Measurements from ENCODE around the gene ATXN1.

Gene ATXN1

GRCh38 chr6:16505711-16506357, 255.4 kb downstream of the ATXN1 start:
- TF ChIP-seq NFRKB (IDR thresholded peaks at IDR 0.05) (no peak), HDGF (IDR thresholded peaks at IDR 0.05; ENCODE audit: borderline replicate concordance) (no peak), TARDBP (IDR thresholded peaks at IDR 0.05) (no peak), CTBP1 (IDR thresholded peaks at IDR 0.05; ENCODE audit: borderline replicate concordance) (no peak), SP1 (IDR thresholded peaks at IDR 0.05) (no peak), FOXA1 (IDR thresholded peaks at IDR 0.05) (no peak), PKNOX1 (IDR thresholded peaks at IDR 0.05) (no peak), LEF1 (IDR thresholded peaks at IDR 0.05; ENCODE audit: borderline replicate concordance) (no peak), FOXK2 (IDR thresholded peaks at IDR 0.05) (no peak), ELF4 (IDR thresholded peaks at IDR 0.05) (no peak), ARNT (IDR thresholded peaks at IDR 0.05) (no peak), BHLHE40 (IDR thresholded peaks at IDR 0.05; ENCODE audit: borderline replicate concordance) (no peak), L3MBTL2 (conservative IDR thresholded peaks at IDR 0.05) (no peak), FOXM1 (IDR thresholded peaks at IDR 0.05; ENCODE audit: borderline replicate concordance) (no peak), ZNF384 (IDR thresholded peaks at IDR 0.05) (no peak), SUZ12 (IDR thresholded peaks at IDR 0.05) (no peak)
- ChIA-PET POLR2A (no interaction called here), CTCF (no interaction called here)
- no peak for DNase-seq (ENCODE audit: extremely low spot score)

- DNase-seq (ENCODE audit: extremely low spot score) = no peak
- CTCF ChIA-PET = interaction anchor here (1.1 to 1.7 kb wide), 2 partner anchors 10 to 460 kb away, joined by 4 to 9 read pairs; no protein-coding TSS in a partner anchor
- POLR2A ChIA-PET = no interaction called here
- TF ChIP-seq FOXK2 (IDR thresholded peaks at IDR 0.05) (no peak), L3MBTL2 (conservative IDR thresholded peaks at IDR 0.05) (no peak), ZNF384 (IDR thresholded peaks at IDR 0.05) (no peak), HDGF (IDR thresholded peaks at IDR 0.05; ENCODE audit: borderline replicate concordance) (no peak), NFRKB (IDR thresholded peaks at IDR 0.05) (no peak), SP1 (IDR thresholded peaks at IDR 0.05) (no peak), BHLHE40 (IDR thresholded peaks at IDR 0.05; ENCODE audit: borderline replicate concordance) (no peak), PKNOX1 (IDR thresholded peaks at IDR 0.05) (no peak), ELF4 (IDR thresholded peaks at IDR 0.05) (no peak), FOXM1 (IDR thresholded peaks at IDR 0.05; ENCODE audit: borderline replicate concordance) (no peak), FOXA1 (IDR thresholded peaks at IDR 0.05) (no peak), TARDBP (IDR thresholded peaks at IDR 0.05) (no peak), LEF1 (IDR thresholded peaks at IDR 0.05; ENCODE audit: borderline replicate concordance) (no peak), CTBP1 (IDR thresholded peaks at IDR 0.05; ENCODE audit: borderline replicate concordance) (no peak), ARNT (IDR thresholded peaks at IDR 0.05) (no peak), SUZ12 (IDR thresholded peaks at IDR 0.05) (no peak)
Measured at GRCh38 chr6:16504609-16505008, 256.7 kb downstream of the ATXN1 start.

GRCh38 chr6:16503970-16504415, 257.3 kb downstream of the ATXN1 start:
- no peak for TF ChIP-seq FOXK2 (IDR thresholded peaks at IDR 0.05)
- no peak for TF ChIP-seq CTBP1 (IDR thresholded peaks at IDR 0.05; ENCODE audit: borderline replicate concordance)
- TF ChIP-seq PKNOX1 (IDR thresholded peaks at IDR 0.05) = no peak
- TF ChIP-seq TARDBP (IDR thresholded peaks at IDR 0.05) = no peak
- no peak for TF ChIP-seq FOXA1 (IDR thresholded peaks at IDR 0.05)
- no peak for TF ChIP-seq NFRKB (IDR thresholded peaks at IDR 0.05)
- no peak for TF ChIP-seq FOXM1 (IDR thresholded peaks at IDR 0.05; ENCODE audit: borderline replicate concordance)
- TF ChIP-seq SP1 (IDR thresholded peaks at IDR 0.05) = no peak
- no peak for TF ChIP-seq L3MBTL2 (conservative IDR thresholded peaks at IDR 0.05)
- TF ChIP-seq ELF4 (IDR thresholded peaks at IDR 0.05) = no peak
- TF ChIP-seq BHLHE40 (IDR thresholded peaks at IDR 0.05; ENCODE audit: borderline replicate concordance) = no peak
- no peak for TF ChIP-seq LEF1 (IDR thresholded peaks at IDR 0.05; ENCODE audit: borderline replicate concordance)
- TF ChIP-seq ARNT (IDR thresholded peaks at IDR 0.05) = no peak
- TF ChIP-seq HDGF (IDR thresholded peaks at IDR 0.05; ENCODE audit: borderline replicate concordance) = no peak
- TF ChIP-seq SUZ12 (IDR thresholded peaks at IDR 0.05) = no peak
- TF ChIP-seq ZNF384 (IDR thresholded peaks at IDR 0.05) = no peak
- DNase-seq (ENCODE audit: extremely low spot score) = no peak
- ChIA-PET CTCF (interaction anchor here (1.1 to 1.7 kb wide), 2 partner anchors 10 to 461 kb away, joined by 4 to 9 read pairs; no protein-coding TSS in a partner anchor), POLR2A (no interaction called here)

- no peak for DNase-seq (ENCODE audit: extremely low spot score)
- CTCF ChIA-PET = no interaction called here
- POLR2A ChIA-PET = no interaction called here
- no peak for TF ChIP-seq PKNOX1 (IDR thresholded peaks at IDR 0.05)
- no peak for TF ChIP-seq SUZ12 (IDR thresholded peaks at IDR 0.05)
- no peak for TF ChIP-seq ARNT (IDR thresholded peaks at IDR 0.05)
- TF ChIP-seq BHLHE40 (IDR thresholded peaks at IDR 0.05; ENCODE audit: borderline replicate concordance) = no peak
- TF ChIP-seq FOXK2 (IDR thresholded peaks at IDR 0.05) = no peak
- TF ChIP-seq SP1 (IDR thresholded peaks at IDR 0.05) = no peak
- no peak for TF ChIP-seq TARDBP (IDR thresholded peaks at IDR 0.05)
- TF ChIP-seq CTBP1 (IDR thresholded peaks at IDR 0.05; ENCODE audit: borderline replicate concordance) = no peak
- no peak for TF ChIP-seq FOXA1 (IDR thresholded peaks at IDR 0.05)
Measured at GRCh38 chr6:16503241-16503775, 258.0 kb downstream of the ATXN1 start.

- ChIA-PET POLR2A (no interaction called here), CTCF (interaction anchor here (1.2 kb wide), 1 partner anchor 12 kb away, joined by 3 read pairs; no protein-coding TSS in a partner anchor)
Measured at GRCh38 chr6:16498957-16499356, 262.3 kb downstream of the ATXN1 start.

More at GRCh38 chr6:16498957-16499356, 262.3 kb downstream of the ATXN1 start:
- TF ChIP-seq PKNOX1 (IDR thresholded peaks at IDR 0.05) (no peak), SP1 (IDR thresholded peaks at IDR 0.05) (no peak), FOXA1 (IDR thresholded peaks at IDR 0.05) (no peak), CTBP1 (IDR thresholded peaks at IDR 0.05; ENCODE audit: borderline replicate concordance) (no peak), ZNF384 (IDR thresholded peaks at IDR 0.05) (no peak), TARDBP (IDR thresholded peaks at IDR 0.05) (no peak), BHLHE40 (IDR thresholded peaks at IDR 0.05; ENCODE audit: borderline replicate concordance) (no peak), FOXM1 (IDR thresholded peaks at IDR 0.05; ENCODE audit: borderline replicate concordance) (no peak), NFRKB (IDR thresholded peaks at IDR 0.05) (no peak), L3MBTL2 (conservative IDR thresholded peaks at IDR 0.05) (no peak), HDGF (IDR thresholded peaks at IDR 0.05; ENCODE audit: borderline replicate concordance) (no peak)
- DNase-seq (ENCODE audit: extremely low spot score) = no peak

Data from HEK293T (cell line).